ENCODE measurements around the gene LPCAT2. TPM values are rescaled to one million over a fixed set of nuclear protein-coding genes. Genes with fewer than 3 reads are reported as not detected.

The LPCAT2 gene
- total RNA-seq, 2 donors from 2014 or later = 0.73 to 1.5 TPM

DNA sequence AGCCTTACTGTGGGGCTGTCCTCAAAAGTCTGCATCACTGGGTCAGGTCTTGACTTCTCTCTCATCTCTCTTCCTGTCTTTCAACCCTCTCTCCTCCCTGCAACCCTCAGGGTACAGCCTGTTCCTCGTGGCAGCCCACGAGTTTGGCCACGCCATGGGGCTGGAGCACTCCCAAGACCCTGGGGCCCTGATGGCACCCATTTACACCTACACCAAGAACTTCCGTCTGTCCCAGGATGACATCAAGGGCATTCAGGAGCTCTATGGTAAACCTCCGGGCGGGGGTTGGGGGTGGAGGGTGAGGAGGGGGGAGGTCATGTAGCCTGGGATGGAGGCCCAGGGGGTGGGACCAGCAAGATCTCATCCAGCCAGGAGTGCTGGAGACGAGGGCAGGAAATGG lies 17.2 kb upstream of the LPCAT2 start:
- no peak overlapping the region for H3K27ac Mint-ChIP-seq
- H3K4me3 Mint-ChIP-seq = no peak overlapping the region
- H3K36me3 Mint-ChIP-seq (ENCODE audit: low read depth) = no peaks in the 10 kb centered on the region
- no peak for ATAC-seq (replicated peaks)
- H3K4me1 Mint-ChIP-seq = no peaks in the 10 kb centered on the region
- H3K9me3 Mint-ChIP-seq = no peaks in the 10 kb centered on the region
- peaks cover 12% of the 10 kb centered on the region for H3K27me3 Mint-ChIP-seq

- no peak overlapping the region for H3K4me3 Mint-ChIP-seq
- no peak overlapping the region for H3K27ac Mint-ChIP-seq
- H3K27me3 Mint-ChIP-seq = peaks cover 12% of the 10 kb centered on the region
- no peak for ATAC-seq (replicated peaks)
- H3K4me1 Mint-ChIP-seq = no peaks in the 10 kb centered on the region
- no peaks in the 10 kb centered on the region for H3K36me3 Mint-ChIP-seq (ENCODE audit: low read depth)
- no peaks in the 10 kb centered on the region for H3K9me3 Mint-ChIP-seq
Measured at GRCh38 chr16:55492756-55493380, 16.0 kb upstream of the LPCAT2 start.

DNA sequence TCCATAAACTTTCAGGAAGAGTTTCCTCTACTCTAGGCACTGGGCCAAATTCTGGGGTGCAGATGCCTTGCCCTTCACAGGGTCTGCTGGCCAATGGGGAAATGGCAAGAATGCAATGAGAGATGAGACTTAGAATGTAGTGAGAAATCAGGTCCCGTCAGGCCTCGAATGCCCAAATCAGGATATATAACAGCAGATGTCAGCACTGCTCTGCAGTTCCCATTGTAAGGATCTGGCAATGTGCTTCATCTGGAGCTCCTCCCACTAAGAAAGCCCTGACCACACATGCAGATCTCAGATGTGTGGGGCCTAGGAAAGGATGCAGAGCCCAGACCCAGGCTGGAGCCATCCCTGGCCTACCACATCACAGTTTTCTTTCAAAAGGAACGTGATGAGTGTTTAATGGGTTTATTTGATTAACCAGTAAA lies 13.9 kb upstream of the LPCAT2 start:
- no peak overlapping the region for H3K27ac Mint-ChIP-seq
- no peak for ATAC-seq (replicated peaks)
- peaks cover 10% of the 10 kb centered on the region for H3K27me3 Mint-ChIP-seq
- no peaks in the 10 kb centered on the region for H3K36me3 Mint-ChIP-seq (ENCODE audit: low read depth)
- peaks cover 4% of the 10 kb centered on the region for H3K4me1 Mint-ChIP-seq
- H3K4me3 Mint-ChIP-seq = no peak overlapping the region
- no peaks in the 10 kb centered on the region for H3K9me3 Mint-ChIP-seq

DNA sequence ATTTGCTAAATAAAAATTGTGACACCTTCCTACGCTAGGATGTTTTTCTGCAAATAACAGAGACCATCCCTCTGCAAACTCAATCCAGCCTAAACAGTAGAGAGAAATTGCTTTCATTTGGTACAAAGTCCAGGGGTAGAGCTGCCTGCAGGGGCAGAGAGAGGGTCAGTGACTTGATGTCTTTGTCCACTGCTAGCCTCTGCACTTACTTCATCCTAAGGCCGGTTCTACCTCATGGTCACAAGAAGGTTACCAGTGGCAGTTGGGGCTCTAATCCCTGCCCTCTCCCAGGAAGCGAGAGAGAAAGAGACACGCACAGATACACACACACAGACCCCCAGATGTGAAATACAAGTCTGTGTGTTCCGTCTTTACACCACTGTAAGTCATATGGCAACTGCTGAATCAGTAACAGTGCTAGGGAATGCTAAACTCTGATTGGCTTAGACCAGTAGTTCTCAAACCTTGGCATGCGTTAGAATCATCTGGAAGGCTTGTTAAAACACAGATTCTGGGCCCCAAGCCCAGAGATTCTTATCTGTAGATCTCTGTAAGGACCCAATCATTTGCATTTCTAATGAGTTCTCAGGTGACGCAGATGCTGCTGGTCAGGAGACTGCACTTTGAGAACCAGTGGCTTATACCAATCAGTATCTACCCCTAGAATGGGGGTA lies 13.1 kb upstream of the LPCAT2 start:
- Mint-ChIP-seq H3K36me3 (ENCODE audit: low read depth) (no peaks in the 10 kb centered on the region), H3K4me1 (peaks cover 6% of the 10 kb centered on the region), H3K4me3 (no peak overlapping the region), H3K27ac (no peak overlapping the region), H3K9me3 (no peaks in the 10 kb centered on the region), H3K27me3 (peaks cover 8% of the 10 kb centered on the region)
- no peak for ATAC-seq (replicated peaks)

GRCh38 chr16:55496509-55497145 lies 12.2 kb upstream of the LPCAT2 start:
- H3K9me3 Mint-ChIP-seq = no peaks in the 10 kb centered on the region
- peaks cover 7% of the 10 kb centered on the region for H3K27me3 Mint-ChIP-seq
- no peaks in the 10 kb centered on the region for H3K36me3 Mint-ChIP-seq (ENCODE audit: low read depth)
- H3K4me3 Mint-ChIP-seq = no peak overlapping the region
- H3K4me1 Mint-ChIP-seq = peaks cover 6% of the 10 kb centered on the region
- no peak overlapping the region for H3K27ac Mint-ChIP-seq
- no peak for ATAC-seq (replicated peaks)

- Mint-ChIP-seq H3K36me3 (ENCODE audit: low read depth) (no peaks in the 10 kb centered on the region), H3K27ac (no peak overlapping the region), H3K27me3 (peaks cover 5% of the 10 kb centered on the region), H3K4me3 (no peak overlapping the region), H3K9me3 (no peaks in the 10 kb centered on the region), H3K4me1 (peaks cover 6% of the 10 kb centered on the region)
- ATAC-seq (replicated peaks) = no peak
Measured at GRCh38 chr16:55497558-55497957, 11.3 kb upstream of the LPCAT2 start.

- Mint-ChIP-seq H3K4me3 (no peak overlapping the region), H3K4me1 (peaks cover 6% of the 10 kb centered on the region), H3K27ac (no peak overlapping the region), H3K27me3 (peaks cover 5% of the 10 kb centered on the region), H3K36me3 (ENCODE audit: low read depth) (no peaks in the 10 kb centered on the region), H3K9me3 (no peaks in the 10 kb centered on the region)
- ATAC-seq (replicated peaks) = no peak
Measured at GRCh38 chr16:55498101-55498500, 10.8 kb upstream of the LPCAT2 start.

DNA sequence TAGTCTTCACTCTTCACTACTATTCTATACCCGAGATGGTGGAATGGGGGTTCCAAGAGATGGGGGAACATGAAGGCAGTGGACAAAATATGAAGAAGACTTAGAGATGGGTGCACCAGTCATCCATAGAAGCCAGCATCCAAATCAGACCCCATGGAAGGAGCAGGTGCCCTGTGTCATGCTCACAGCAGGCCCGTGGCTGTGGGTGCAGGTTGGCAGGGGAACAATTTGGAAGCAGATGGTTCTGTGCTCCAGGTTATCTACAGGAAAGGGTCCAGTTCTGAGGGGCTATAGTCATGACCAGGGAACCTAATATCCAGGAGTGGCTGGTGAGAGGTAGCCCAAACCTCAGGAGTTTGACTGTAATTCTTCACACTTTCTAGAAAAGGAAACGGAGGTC lies 9.6 kb upstream of the LPCAT2 start:
- ATAC-seq (replicated peaks) = no peak
- H3K9me3 Mint-ChIP-seq = no peaks in the 10 kb centered on the region
- peaks cover 6% of the 10 kb centered on the region for H3K4me1 Mint-ChIP-seq
- H3K36me3 Mint-ChIP-seq (ENCODE audit: low read depth) = no peaks in the 10 kb centered on the region
- H3K4me3 Mint-ChIP-seq = no peak overlapping the region
- H3K27me3 Mint-ChIP-seq = peaks cover 5% of the 10 kb centered on the region
- H3K27ac Mint-ChIP-seq = no peak overlapping the region

DNA sequence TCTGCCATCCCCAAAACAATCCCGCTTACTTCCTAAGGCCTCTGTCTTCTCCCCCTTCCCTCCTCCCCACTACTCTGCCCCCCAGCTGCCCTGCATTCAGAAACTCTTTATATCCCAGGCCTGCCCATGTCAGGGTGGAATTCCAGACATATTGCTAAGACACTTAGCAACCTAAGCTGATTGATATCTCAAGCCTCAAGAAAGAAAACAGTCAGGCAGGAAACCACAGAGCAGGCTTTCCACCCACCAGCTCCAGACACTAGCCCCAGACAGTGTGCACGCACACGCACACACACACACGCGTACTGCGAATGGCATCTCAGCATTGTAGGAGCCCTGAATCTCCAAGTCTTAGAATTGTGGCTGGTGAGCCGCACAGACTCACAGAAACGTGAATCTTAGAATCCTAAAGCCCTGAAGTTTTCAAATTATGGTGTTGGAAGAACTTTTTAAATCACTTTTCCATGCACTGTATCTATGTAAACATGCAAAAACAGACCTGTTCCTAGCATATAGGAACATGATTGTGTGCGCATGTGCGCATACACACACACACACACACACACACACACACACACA lies 8.8 kb upstream of the LPCAT2 start:
- Mint-ChIP-seq H3K27me3 (no peaks in the 10 kb centered on the region), H3K27ac (no peak overlapping the region), H3K9me3 (no peaks in the 10 kb centered on the region), H3K36me3 (ENCODE audit: low read depth) (no peaks in the 10 kb centered on the region), H3K4me1 (peaks cover 6% of the 10 kb centered on the region), H3K4me3 (no peak overlapping the region)
- ATAC-seq (replicated peaks) = peak; percentile 81

DNA sequence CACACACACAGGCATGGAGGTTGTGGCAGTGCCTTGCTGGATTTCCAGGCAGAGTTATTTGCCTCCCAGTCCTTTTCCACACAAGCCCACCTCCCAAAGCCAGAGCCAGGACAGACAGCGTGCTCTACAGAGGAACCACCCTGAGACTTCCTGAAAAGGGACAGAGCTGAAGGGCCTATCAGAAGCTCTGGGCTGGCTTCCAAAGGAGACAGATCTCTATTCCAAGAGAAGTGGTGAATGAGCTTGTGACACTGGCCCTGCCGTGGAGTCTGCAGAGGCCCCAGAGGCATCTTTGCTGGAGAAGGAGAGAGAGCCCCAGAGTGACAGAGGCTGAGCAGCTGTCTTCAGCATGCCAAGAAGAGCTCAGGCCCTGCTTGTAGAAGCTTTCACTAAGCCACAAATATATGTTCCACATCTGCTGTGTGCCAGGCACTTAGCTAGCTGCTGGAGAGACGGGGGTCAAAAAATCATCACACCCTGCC lies 8.3 kb upstream of the LPCAT2 start:
- Mint-ChIP-seq H3K27ac (no peak overlapping the region), H3K9me3 (no peaks in the 10 kb centered on the region), H3K4me1 (peaks cover 6% of the 10 kb centered on the region), H3K4me3 (no peak overlapping the region), H3K27me3 (no peaks in the 10 kb centered on the region), H3K36me3 (ENCODE audit: low read depth) (no peaks in the 10 kb centered on the region)
- peak; percentile 21 for ATAC-seq (replicated peaks)

DNA sequence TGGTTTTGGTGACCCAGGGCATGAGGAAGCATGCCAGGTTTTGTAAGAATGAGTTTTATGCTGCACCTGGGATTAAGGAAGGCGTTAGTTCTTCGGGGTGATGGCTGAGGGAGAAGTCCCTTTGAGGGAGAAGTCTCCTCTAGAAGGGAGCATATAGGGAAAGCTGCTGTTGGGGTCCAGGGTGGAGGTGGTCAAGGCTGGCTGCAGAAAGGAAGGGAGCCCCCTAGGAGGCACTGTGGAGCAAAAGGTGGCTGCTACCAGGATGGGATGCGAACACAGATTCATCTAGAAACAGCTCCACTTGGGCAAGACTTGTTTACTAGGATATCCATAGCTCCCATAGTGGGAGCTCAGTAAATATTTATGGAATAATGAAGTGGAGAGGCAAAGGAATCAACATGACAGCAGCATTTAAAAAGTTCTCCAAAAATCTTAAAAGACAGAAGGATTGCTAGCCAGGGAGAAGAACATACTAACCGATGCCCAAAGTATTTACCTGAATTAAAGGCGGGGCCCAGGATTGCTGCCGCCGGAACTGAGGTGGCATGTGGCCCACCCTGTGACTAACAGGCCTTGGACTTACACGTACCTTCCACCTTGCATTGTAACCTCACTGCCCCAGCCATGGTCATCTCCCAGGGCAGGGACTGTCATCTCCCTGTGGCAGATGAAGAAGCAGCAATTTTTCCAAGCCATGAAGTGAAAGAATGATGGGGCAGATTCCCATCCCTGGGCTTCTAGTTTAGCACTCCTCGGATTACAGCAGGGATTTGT lies 7.1 kb upstream of the LPCAT2 start:
- no peak overlapping the region for H3K27ac Mint-ChIP-seq
- no peak for ATAC-seq (replicated peaks)
- H3K9me3 Mint-ChIP-seq = no peaks in the 10 kb centered on the region
- H3K36me3 Mint-ChIP-seq (ENCODE audit: low read depth) = no peaks in the 10 kb centered on the region
- no peak overlapping the region for H3K4me3 Mint-ChIP-seq
- peaks cover 10% of the 10 kb centered on the region for H3K27me3 Mint-ChIP-seq
- H3K4me1 Mint-ChIP-seq = peaks cover 6% of the 10 kb centered on the region

- Mint-ChIP-seq H3K27ac (no peak overlapping the region), H3K4me1 (peaks cover 6% of the 10 kb centered on the region), H3K36me3 (ENCODE audit: low read depth) (no peaks in the 10 kb centered on the region), H3K9me3 (no peaks in the 10 kb centered on the region), H3K4me3 (no peak overlapping the region), H3K27me3 (peaks cover 20% of the 10 kb centered on the region)
- ATAC-seq (replicated peaks) = no peak
Measured at GRCh38 chr16:55502801-55503366, 6.0 kb upstream of the LPCAT2 start.

GRCh38 chr16:55503726-55504550 lies 4.9 kb upstream of the LPCAT2 start:
- no peak overlapping the region for H3K27ac Mint-ChIP-seq
- H3K4me3 Mint-ChIP-seq = no peak overlapping the region
- H3K9me3 Mint-ChIP-seq = no peaks in the 10 kb centered on the region
- no peaks in the 10 kb centered on the region for H3K36me3 Mint-ChIP-seq (ENCODE audit: low read depth)
- H3K27me3 Mint-ChIP-seq = peaks cover 29% of the 10 kb centered on the region
- H3K4me1 Mint-ChIP-seq = peaks cover 9% of the 10 kb centered on the region
- no peak for ATAC-seq (replicated peaks)

All from activated T-helper 17 cell treated with anti-CD3 and anti-CD28 coated beads, Interleukin-2, amount 50 U/mL, for 72 hours (primary cell).